ENCODE data around the gene NDUFA3.

DNA sequence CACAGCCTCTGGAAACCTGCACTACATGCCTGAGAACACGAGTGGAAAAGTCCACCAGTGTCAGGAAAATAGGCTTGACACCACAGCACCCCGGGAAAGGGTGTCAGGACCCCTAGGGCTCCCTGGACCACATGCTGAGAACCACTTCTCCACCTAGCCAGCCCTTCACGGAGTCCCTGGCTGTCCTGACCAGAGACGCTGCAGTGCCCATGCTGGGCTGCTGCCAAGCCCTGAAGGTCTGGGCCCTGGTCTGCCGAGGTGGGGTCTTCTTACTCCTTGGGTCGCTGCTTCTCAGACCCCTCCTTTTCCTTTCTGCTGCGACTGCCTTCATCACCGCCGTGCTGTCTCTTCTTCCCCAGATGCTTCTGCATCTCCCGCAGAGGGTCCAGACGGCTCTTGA, 53.8 kb downstream of the NDUFA3 start:
- TF ChIP-seq, protein P1, sequence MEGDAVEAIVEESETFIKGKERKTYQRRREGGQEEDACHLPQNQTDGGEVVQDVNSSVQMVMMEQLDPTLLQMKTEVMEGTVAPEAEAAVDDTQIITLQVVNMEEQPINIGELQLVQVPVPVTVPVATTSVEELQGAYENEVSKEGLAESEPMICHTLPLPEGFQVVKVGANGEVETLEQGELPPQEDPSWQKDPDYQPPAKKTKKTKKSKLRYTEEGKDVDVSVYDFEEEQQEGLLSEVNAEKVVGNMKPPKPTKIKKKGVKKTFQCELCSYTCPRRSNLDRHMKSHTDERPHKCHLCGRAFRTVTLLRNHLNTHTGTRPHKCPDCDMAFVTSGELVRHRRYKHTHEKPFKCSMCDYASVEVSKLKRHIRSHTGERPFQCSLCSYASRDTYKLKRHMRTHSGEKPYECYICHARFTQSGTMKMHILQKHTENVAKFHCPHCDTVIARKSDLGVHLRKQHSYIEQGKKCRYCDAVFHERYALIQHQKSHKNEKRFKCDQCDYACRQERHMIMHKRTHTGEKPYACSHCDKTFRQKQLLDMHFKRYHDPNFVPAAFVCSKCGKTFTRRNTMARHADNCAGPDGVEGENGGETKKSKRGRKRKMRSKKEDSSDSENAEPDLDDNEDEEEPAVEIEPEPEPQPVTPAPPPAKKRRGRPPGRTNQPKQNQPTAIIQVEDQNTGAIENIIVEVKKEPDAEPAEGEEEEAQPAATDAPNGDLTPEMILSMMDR (IDR thresholded peaks at IDR 0.05) = no peak
- TF ChIP-seq POLR2A (IDR thresholded peaks at IDR 0.05) = no peak

All from Peyer's patch (tissue), 4 donors.